ENCODE results near the gene RMDN2. TPM values are rescaled to one million over a fixed set of nuclear protein-coding genes. Genes with fewer than 3 reads are reported as not detected.

The RMDN2 gene
- total and polyA plus RNA-seq, 2 experiments from 2014 or later: 3.4 to 3.6 TPM

GRCh38 chr2:37885329-37885993, 39.6 kb upstream of the RMDN2 start:
- Histone ChIP-seq H3K9me2 (ENCODE audit: insufficient read depth) (no peaks in the 10 kb centered on the region), H3K27me3 (ENCODE audit: insufficient read depth) (no peaks in the 10 kb centered on the region), H4K20me1 (replicated peaks; ENCODE audit: insufficient read depth) (no peaks in the 10 kb centered on the region), H3F3A (replicated peaks; ENCODE audit: low read depth) (no peaks in the 10 kb centered on the region), H3K36me3 (ENCODE audit: insufficient read depth) (no peaks in the 10 kb centered on the region), H2AFZ (peak overlapping the region; percentile 79), H3K4me2 (peak overlapping the region; percentile 14; the same call in 1 of the 2 replicates), H3K79me2 (replicated peaks; ENCODE audit: insufficient read depth) (no peaks in the 10 kb centered on the region), H3K27ac (ENCODE audit: low read depth) (no peak overlapping the region), H3K4me1 (ENCODE audit: insufficient read depth) (peaks cover 9% of the 10 kb centered on the region; the same call in 1 of the 2 replicates), H3K4me3 (no peak overlapping the region)
- ATAC-seq (peak; percentile 84), DNase-seq (ENCODE audit: low spot score) (peak; percentile 27)
- Mint-ChIP-seq H3K4me3 (no peak overlapping the region), H3K4me1 (peaks cover 28% of the 10 kb centered on the region), H3K36me3 (ENCODE audit: low read depth) (no peaks in the 10 kb centered on the region), H3K27me3 (ENCODE audit: insufficient read depth, low read depth, poor library complexity) (no peaks in the 10 kb centered on the region), H3K27ac (no peak overlapping the region), H3K9me3 (no peaks in the 10 kb centered on the region)
- no peak for TF ChIP-seq EZH2 (IDR thresholded peaks at IDR 0.05; ENCODE audit: low read depth, unreplicated experiment)
- no peak for TF ChIP-seq POLR2AphosphoS5 (IDR thresholded peaks at IDR 0.05; ENCODE audit: low read depth)
- TF ChIP-seq JUNB (IDR thresholded peaks at IDR 0.05; ENCODE audit: unreplicated experiment): no peak
- TF ChIP-seq CREB1 (CRISPR knock-in tag; IDR thresholded peaks at IDR 0.05; ENCODE audit: low read depth): no peak
- no peak for TF ChIP-seq ZNF331 (CRISPR knock-in tag; IDR thresholded peaks at IDR 0.05; ENCODE audit: low read depth)
- TF ChIP-seq, protein P1, sequence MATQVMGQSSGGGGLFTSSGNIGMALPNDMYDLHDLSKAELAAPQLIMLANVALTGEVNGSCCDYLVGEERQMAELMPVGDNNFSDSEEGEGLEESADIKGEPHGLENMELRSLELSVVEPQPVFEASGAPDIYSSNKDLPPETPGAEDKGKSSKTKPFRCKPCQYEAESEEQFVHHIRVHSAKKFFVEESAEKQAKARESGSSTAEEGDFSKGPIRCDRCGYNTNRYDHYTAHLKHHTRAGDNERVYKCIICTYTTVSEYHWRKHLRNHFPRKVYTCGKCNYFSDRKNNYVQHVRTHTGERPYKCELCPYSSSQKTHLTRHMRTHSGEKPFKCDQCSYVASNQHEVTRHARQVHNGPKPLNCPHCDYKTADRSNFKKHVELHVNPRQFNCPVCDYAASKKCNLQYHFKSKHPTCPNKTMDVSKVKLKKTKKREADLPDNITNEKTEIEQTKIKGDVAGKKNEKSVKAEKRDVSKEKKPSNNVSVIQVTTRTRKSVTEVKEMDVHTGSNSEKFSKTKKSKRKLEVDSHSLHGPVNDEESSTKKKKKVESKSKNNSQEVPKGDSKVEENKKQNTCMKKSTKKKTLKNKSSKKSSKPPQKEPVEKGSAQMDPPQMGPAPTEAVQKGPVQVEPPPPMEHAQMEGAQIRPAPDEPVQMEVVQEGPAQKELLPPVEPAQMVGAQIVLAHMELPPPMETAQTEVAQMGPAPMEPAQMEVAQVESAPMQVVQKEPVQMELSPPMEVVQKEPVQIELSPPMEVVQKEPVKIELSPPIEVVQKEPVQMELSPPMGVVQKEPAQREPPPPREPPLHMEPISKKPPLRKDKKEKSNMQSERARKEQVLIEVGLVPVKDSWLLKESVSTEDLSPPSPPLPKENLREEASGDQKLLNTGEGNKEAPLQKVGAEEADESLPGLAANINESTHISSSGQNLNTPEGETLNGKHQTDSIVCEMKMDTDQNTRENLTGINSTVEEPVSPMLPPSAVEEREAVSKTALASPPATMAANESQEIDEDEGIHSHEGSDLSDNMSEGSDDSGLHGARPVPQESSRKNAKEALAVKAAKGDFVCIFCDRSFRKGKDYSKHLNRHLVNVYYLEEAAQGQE (IDR thresholded peaks at IDR 0.05; ENCODE audit: unreplicated experiment): no peak
- TF ChIP-seq CTCF (conservative IDR thresholded peaks at IDR 0.05; ENCODE audit: low read depth in 2 of 2): no peak
- TF ChIP-seq NANOG (IDR thresholded peaks at IDR 0.05; ENCODE audit: borderline replicate concordance): no peak
- no peak for TF ChIP-seq ZNF114 (CRISPR knock-in tag; IDR thresholded peaks at IDR 0.05)
- TF ChIP-seq EZH2phosphoT487 (IDR thresholded peaks at IDR 0.05; ENCODE audit: unreplicated experiment): no peak
- TF ChIP-seq STAT1 (IDR thresholded peaks at IDR 0.05; ENCODE audit: unreplicated experiment): no peak
- no peak for TF ChIP-seq ZNF462 (CRISPR knock-in tag; IDR thresholded peaks at IDR 0.05)

All from GM23338 (cell line).